Measurements from ENCODE around the gene PTPRT. TPM values are rescaled to one million over a fixed set of nuclear protein-coding genes. Genes with fewer than 3 reads are reported as not detected.
"Not testable (repeated sequence)": the region's sequence is repeated elsewhere in the genome, so short reads cannot be mapped to it uniquely, and the experiment has no call there.

The PTPRT gene
- total RNA-seq, 1 experiment from 2014 or later, result 0.20 TPM

- BruUV-seq (replicated peaks), result no TSS peak
- intact Hi-C loops (cut with micrococcal nuclease; ENCODE audit: unreplicated experiment), result no loop called here
- ChIA-PET CTCF (no interaction called here), POLR2A (no interaction called here)
- Mint-ChIP-seq H3K4me3 (ENCODE audit: unreplicated experiment) (no peak overlapping the region), H3K9me3 (ENCODE audit: unreplicated experiment) (no peaks in the 10 kb centered on the region), H3K36me3 (ENCODE audit: insufficient read depth, unreplicated experiment) (no peaks in the 10 kb centered on the region), H3K27me3 (ENCODE audit: insufficient read depth, unreplicated experiment) (peaks cover 8% of the 10 kb centered on the region), H3K4me1 (ENCODE audit: low read depth, unreplicated experiment) (no peaks in the 10 kb centered on the region), H3K27ac (ENCODE audit: unreplicated experiment) (no peak overlapping the region)
- H3K36me3 ChIP-seq (ENCODE audit: control insufficient read depth, insufficient read depth, low read length), result no peaks in the 10 kb centered on the region
- no peaks in the 10 kb centered on the region for H3K4me1 ChIP-seq
- no peak overlapping the region for H3K4me3 ChIP-seq (ENCODE audit: low read depth, low read length)
- DNase-seq, result no peak
- no peaks in the 10 kb centered on the region for H3K9me3 ChIP-seq
- TF ChIP-seq CTCF (IDR thresholded peaks at IDR 0.05; ENCODE audit: insufficient read depth in 1 of 2, low read depth in 1 of 2, low read length in 1 of 2, severe bottlenecking in 1 of 2, unreplicated experiment in 1 of 2), result no peak
- H3K27me3 ChIP-seq (replicated peaks; ENCODE audit: control insufficient read depth, insufficient read depth, low read length), result no peaks in the 10 kb centered on the region
Observed at GRCh38 chr20:42214074-42214473, 975.6 kb downstream of the PTPRT start.

GRCh38 chr20:42212391-42212790 lies 977.3 kb downstream of the PTPRT start:
- POLR2A ChIA-PET, result no interaction called here
- no TSS peak for BruUV-seq (replicated peaks)
- no peaks in the 10 kb centered on the region for H3K4me1 Mint-ChIP-seq (ENCODE audit: low read depth, unreplicated experiment)

GRCh38 chr20:42206557-42206956 lies 983.1 kb downstream of the PTPRT start:
- H3K4me1 Mint-ChIP-seq (ENCODE audit: low read depth, unreplicated experiment); H3K9me3 ChIP-seq; H3K4me3 ChIP-seq (ENCODE audit: low read depth, low read length); H3K4me3 Mint-ChIP-seq (ENCODE audit: unreplicated experiment); H3K4me1 ChIP-seq; H3K36me3 ChIP-seq (ENCODE audit: control insufficient read depth, insufficient read depth, low read length); H3K27ac Mint-ChIP-seq (ENCODE audit: unreplicated experiment); BruUV-seq (replicated peaks); H3K9me3 Mint-ChIP-seq (ENCODE audit: unreplicated experiment); H3K36me3 Mint-ChIP-seq (ENCODE audit: insufficient read depth, unreplicated experiment); H3K27me3 ChIP-seq (replicated peaks; ENCODE audit: control insufficient read depth, insufficient read depth, low read length); POLR2A ChIA-PET; H3K27me3 Mint-ChIP-seq (ENCODE audit: insufficient read depth, unreplicated experiment): not testable (repeated sequence)
- intact Hi-C loops (cut with micrococcal nuclease; ENCODE audit: unreplicated experiment), result loop anchor here (10.0 kb wide), 1 partner anchor 1198 kb away; no protein-coding TSS in a partner anchor
- peak in 1 of 2 experiments; percentile 51 for DNase-seq
- CTCF ChIA-PET, result interaction anchor here (1.2 kb wide), 1 partner anchor 528 kb away, joined by 3 read pairs; no protein-coding TSS in a partner anchor

More at GRCh38 chr20:42212391-42212790, 977.3 kb downstream of the PTPRT start:
- Histone ChIP-seq H3K9me3 (no peaks in the 10 kb centered on the region), H3K4me1 (no peaks in the 10 kb centered on the region), H3K27me3 (replicated peaks; ENCODE audit: control insufficient read depth, insufficient read depth, low read length) (no peaks in the 10 kb centered on the region), H3K4me3 (ENCODE audit: low read depth, low read length) (no peak overlapping the region), H3K36me3 (ENCODE audit: control insufficient read depth, insufficient read depth, low read length) (no peaks in the 10 kb centered on the region)
- no peak for TF ChIP-seq CTCF (IDR thresholded peaks at IDR 0.05; ENCODE audit: insufficient read depth in 1 of 2, low read depth in 1 of 2, low read length in 1 of 2, severe bottlenecking in 1 of 2, unreplicated experiment in 1 of 2)
- CTCF ChIA-PET, result no interaction called here
- no peaks in the 10 kb centered on the region for H3K36me3 Mint-ChIP-seq (ENCODE audit: insufficient read depth, unreplicated experiment)
- no peak for DNase-seq
- no peaks in the 10 kb centered on the region for H3K9me3 Mint-ChIP-seq (ENCODE audit: unreplicated experiment)
- no peak overlapping the region for H3K4me3 Mint-ChIP-seq (ENCODE audit: unreplicated experiment)
- H3K27me3 Mint-ChIP-seq (ENCODE audit: insufficient read depth, unreplicated experiment), result peaks cover 8% of the 10 kb centered on the region
- H3K27ac Mint-ChIP-seq (ENCODE audit: unreplicated experiment), result no peak overlapping the region
- intact Hi-C loops (cut with micrococcal nuclease; ENCODE audit: unreplicated experiment), result no loop called here
